Activated naive CD8-positive, alpha-beta T cell (primary cell): ENCODE measurements around the gene CREB3L4.

Experiments used
- H3K27ac Mint-ChIP-seq: one replicate; pipeline ENCODE4 v1.8.0; 2021; ENCODE audit warnings: mixed read lengths
- H3K27me3 Mint-ChIP-seq: one replicate; pipeline ENCODE4 v1.8.0; 2021; ENCODE audit warnings: mixed read lengths
- H3K36me3 Mint-ChIP-seq: one replicate; pipeline ENCODE4 v1.8.0; 2021; ENCODE audit warnings: mixed read lengths
- H3K4me1 Mint-ChIP-seq: one replicate; pipeline ENCODE4 v1.8.0; 2021; ENCODE audit warnings: low read depth, mixed read lengths
- H3K4me3 Mint-ChIP-seq: one replicate; pipeline ENCODE4 v1.8.0; 2021; ENCODE audit warnings: mild to moderate bottlenecking, mixed read lengths
- H3K9me3 Mint-ChIP-seq: one replicate; pipeline ENCODE4 v1.8.0; 2021; ENCODE audit warnings: low read depth, mixed read lengths

CREB3L4 gene

DNA sequence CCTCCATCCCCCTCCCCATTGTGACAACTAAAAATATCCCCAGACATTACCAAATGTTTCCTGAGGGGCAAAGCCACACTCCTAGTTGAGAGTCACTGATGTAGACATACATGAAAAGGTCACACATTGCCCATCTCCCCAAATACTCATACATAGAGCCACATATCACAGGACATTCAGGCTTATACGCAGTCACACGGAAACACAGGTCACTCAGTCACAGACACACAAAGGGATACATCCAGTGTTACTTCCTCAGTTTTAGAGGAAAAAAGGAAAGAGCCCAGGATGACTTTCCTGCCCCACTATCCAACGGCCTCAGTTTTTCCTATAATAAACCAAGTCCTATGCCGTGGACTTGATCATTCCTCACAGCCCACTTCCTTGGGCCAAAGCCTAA is 6.3 kb upstream of the CREB3L4 start:
- H3K4me1 Mint-ChIP-seq: peaks cover 49% of the 10 kb centered on the region
- no peaks in the 10 kb centered on the region for H3K36me3 Mint-ChIP-seq
- no peaks in the 10 kb centered on the region for H3K9me3 Mint-ChIP-seq
- H3K27ac Mint-ChIP-seq: peak overlapping the region; percentile 99
- no peaks in the 10 kb centered on the region for H3K27me3 Mint-ChIP-seq
- peak overlapping the region; percentile 98 for H3K4me3 Mint-ChIP-seq

DNA sequence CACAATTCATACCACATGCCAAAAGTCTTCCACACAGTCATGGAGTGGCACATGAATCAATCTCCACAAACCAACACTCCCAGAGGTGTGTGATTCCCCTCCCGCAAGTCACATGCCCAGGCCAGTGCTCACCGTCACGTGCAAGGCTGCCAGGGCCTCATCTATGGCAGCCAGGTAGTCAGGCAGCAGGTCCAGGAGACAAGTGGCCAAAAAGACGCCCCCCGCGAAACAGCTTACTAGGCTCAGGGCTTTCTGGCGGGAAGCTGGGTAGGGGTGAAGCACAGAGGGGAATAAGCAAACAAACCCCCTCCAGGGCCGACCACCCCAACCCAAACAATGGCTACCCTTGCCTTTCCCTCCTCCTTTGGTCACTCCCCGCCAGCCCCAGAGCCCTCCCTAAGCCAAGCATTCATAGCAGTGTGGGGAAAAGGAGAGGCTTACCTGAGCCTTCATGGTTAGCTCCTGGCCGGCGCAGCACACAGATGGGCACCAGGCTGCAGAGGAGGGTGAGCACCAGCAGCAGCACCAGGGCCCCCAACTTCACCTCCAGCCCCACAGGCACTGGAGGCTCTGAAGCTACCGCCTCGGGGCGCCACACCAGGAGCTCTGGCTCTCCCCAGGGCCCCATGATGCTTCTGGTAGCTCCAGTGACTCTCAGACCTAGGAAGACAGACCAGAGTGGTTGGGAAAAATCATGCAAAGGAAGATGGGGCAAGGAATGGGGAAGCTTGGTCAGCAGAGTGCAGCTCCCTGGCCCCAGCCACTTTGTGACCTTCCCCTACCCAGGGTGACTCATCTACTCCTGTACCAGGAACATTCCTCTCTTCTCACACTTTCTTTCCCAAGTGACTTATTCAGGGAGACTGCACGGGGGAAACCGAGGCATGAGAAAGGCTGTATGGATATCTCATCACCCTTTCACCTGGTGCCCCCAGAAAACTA is 5.3 kb upstream of the CREB3L4 start:
- Mint-ChIP-seq H3K4me3 (peak overlapping the region; percentile 98), H3K27me3 (no peaks in the 10 kb centered on the region), H3K27ac (peak overlapping the region; percentile 99), H3K36me3 (no peaks in the 10 kb centered on the region), H3K9me3 (no peaks in the 10 kb centered on the region), H3K4me1 (peaks cover 48% of the 10 kb centered on the region)

DNA sequence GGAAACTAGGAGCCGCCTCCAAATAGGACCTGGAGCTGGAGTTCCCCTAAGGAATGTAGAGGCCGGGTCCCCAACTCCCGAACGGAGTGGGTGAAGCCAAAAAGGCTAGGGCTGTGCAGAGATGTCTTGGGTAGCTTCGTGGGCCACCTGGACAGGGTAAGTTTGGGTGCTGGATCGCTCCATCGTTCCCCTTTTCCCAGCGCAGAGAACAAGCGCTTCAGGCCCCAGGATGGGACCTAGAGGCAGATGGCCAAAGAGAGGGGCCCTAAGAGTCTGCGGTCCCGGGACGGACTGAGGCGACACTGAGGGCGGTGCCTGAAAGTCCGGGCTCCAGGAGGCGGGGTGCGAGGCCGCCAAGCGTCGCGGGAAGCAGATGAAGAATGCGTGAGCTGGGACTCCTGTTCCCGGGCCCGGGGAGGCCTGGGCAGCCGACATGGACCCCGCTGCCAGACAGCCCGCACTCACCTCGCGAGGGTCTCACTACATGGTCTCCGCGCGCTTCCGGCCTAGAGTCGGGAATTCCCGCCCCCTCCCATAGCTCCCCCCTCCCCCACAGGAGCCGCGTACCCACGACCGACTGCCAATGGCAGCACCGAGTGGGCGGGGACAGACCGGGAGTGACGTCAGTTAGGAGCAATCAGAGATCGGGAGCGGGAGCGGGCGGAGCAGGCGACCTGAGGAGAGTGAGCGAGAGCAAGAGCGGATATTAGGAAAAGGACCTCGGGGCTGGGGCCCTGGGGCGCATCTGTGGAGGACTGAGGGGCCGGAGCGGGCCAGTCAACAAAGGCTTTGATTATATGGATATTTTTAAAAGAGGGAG is 4.5 kb upstream of the CREB3L4 start, which contains the start of gene SLC39A1:
Gene SLC39A1 (minus strand): TSS at position 508 of the 820 bp plus-strand sequence. CDS start 822 bp downstream, outside the sequence.
- Mint-ChIP-seq H3K36me3 (no peaks in the 10 kb centered on the region), H3K4me3 (peak within 1 kb of the TSS; percentile 98), H3K4me1 (peaks cover 55% of the 10 kb centered on the region), H3K27me3 (no peaks in the 10 kb centered on the region), H3K27ac (peak within 1 kb of the TSS; percentile 99), H3K9me3 (no peaks in the 10 kb centered on the region)

GRCh38 chr1:153963850-153964331 is 3.8 kb upstream of the CREB3L4 start:
- Mint-ChIP-seq H3K27ac (peak overlapping the region; percentile 99), H3K36me3 (no peaks in the 10 kb centered on the region), H3K4me3 (peak overlapping the region; percentile 98), H3K9me3 (no peaks in the 10 kb centered on the region), H3K27me3 (no peaks in the 10 kb centered on the region), H3K4me1 (peaks cover 53% of the 10 kb centered on the region)

DNA sequence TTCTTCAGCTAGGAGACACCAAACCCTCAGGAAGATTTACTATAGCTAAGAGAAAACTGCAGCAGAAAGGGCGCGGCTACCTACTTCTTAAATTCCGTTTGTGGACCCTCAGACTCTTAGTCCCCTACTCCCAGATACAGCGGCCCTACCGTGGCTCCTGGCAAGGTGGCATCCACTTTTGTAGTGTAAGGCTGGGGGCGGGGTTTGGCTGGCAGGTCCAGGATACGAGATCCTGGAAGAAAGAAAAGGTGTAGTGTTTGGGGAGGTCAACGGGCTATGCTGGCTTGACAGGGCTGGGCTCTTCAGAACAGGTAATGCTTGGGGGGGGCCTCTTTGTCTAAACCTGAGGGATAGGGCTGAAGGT is 280 bp downstream of the CREB3L4 start:
- peak overlapping the region; percentile 91 for H3K27ac Mint-ChIP-seq
- H3K27me3 Mint-ChIP-seq: no peaks in the 10 kb centered on the region
- peaks cover 45% of the 10 kb centered on the region for H3K4me1 Mint-ChIP-seq
- H3K9me3 Mint-ChIP-seq: no peaks in the 10 kb centered on the region
- no peaks in the 10 kb centered on the region for H3K36me3 Mint-ChIP-seq
- peak overlapping the region; percentile 90 for H3K4me3 Mint-ChIP-seq

DNA sequence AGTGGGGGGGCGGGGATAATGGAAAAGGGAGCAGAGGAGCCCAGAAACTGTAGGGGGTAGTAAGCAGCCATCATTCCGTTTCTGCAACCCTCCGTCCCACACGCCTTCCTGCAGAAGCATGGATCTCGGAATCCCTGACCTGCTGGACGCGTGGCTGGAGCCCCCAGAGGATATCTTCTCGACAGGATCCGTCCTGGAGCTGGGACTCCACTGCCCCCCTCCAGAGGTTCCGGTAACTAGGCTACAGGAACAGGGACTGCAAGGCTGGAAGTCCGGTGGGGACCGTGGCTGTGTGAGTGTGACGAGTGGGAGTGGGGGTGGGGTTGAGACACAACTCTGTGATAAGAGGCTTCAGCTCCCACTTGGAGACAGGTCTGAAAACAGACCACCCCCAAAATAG is 706 bp downstream of the CREB3L4 start:
- Mint-ChIP-seq H3K27me3 (no peaks in the 10 kb centered on the region), H3K9me3 (no peaks in the 10 kb centered on the region), H3K4me1 (peaks cover 48% of the 10 kb centered on the region), H3K36me3 (no peaks in the 10 kb centered on the region), H3K27ac (peak overlapping the region; percentile 91), H3K4me3 (no peak overlapping the region)

- Mint-ChIP-seq H3K4me3 (peak overlapping the region; percentile 10), H3K36me3 (no peaks in the 10 kb centered on the region), H3K9me3 (no peaks in the 10 kb centered on the region), H3K4me1 (peaks cover 44% of the 10 kb centered on the region), H3K27ac (peak overlapping the region; percentile 68), H3K27me3 (no peaks in the 10 kb centered on the region)
These were observed 1.3 kb downstream of the CREB3L4 start for GRCh38 chr1:153968972-153969371.

DNA sequence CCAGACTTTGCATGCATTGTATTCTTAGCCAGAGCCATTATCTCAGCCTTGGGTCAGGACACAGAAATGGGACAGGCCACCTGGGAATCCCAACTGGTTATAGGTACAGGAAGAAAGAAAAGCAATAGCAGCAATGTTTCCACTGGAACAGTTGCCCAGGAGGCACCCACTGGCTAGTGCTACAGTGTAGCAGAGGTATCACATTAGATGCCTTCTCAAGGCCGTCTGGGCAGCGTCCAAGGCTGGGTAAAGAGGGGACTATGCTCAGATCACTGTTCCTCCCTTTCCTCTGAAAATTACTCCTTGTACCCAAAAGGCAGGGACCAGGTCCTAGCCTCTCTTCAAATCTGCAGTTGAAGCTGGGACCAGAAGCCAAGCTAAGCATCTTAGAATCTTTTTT is 2.6 kb downstream of the CREB3L4 start:
- Mint-ChIP-seq H3K4me1 (peaks cover 47% of the 10 kb centered on the region), H3K27ac (no peak overlapping the region), H3K36me3 (no peaks in the 10 kb centered on the region), H3K9me3 (no peaks in the 10 kb centered on the region), H3K27me3 (no peaks in the 10 kb centered on the region), H3K4me3 (no peak overlapping the region)

DNA sequence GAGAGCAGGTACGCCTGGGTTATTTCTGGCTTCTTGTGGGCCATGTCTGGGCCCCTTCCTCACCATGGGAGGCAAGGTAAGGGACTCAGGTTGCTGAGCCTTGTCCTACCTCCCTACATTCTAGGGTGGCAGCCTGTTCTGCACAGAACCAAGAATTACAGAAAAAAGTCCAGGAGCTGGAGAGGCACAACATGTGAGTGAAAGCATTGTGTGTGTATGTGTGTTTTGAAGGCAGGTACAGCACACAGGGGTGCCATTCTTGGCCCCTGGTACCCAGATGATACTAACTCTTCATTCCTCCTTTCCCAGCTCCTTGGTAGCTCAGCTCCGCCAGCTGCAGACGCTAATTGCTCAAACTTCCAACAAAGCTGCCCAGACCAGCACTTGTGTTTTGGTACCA is 5.4 kb downstream of the CREB3L4 start:
- H3K4me3 Mint-ChIP-seq: no peak overlapping the region
- H3K27ac Mint-ChIP-seq: peak overlapping the region; percentile 58
- peaks cover 39% of the 10 kb centered on the region for H3K4me1 Mint-ChIP-seq
- peaks cover 5% of the 10 kb centered on the region for H3K36me3 Mint-ChIP-seq
- no peaks in the 10 kb centered on the region for H3K9me3 Mint-ChIP-seq
- no peaks in the 10 kb centered on the region for H3K27me3 Mint-ChIP-seq

- H3K9me3 Mint-ChIP-seq: no peaks in the 10 kb centered on the region
- H3K4me1 Mint-ChIP-seq: peaks cover 44% of the 10 kb centered on the region
- no peaks in the 10 kb centered on the region for H3K27me3 Mint-ChIP-seq
- no peak overlapping the region for H3K4me3 Mint-ChIP-seq
- peaks cover 5% of the 10 kb centered on the region for H3K36me3 Mint-ChIP-seq
- H3K27ac Mint-ChIP-seq: peak overlapping the region; percentile 71
These were observed 5.8 kb downstream of the CREB3L4 start for GRCh38 chr1:153973525-153973924.

DNA sequence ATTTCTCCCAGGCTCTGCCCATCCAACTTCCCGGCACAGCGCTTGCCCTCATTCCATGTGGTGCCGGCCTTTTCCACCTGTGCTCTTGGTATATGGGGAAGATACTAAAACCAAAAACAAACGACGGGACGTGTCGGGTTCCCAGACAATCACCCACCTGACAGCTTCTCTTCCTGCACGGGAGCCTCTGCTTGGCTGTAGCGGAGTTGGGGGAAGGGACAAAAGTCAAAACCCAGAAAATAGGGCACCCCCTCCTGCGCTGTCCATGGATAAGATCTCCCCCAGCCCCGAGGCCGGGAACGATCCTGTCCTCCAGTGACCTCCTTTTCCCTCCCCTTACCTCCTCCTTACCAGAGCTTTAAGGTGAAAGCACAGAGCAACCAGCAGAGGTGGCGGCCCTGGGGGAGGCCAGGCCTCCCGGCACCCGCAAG is 9.1 kb downstream of the CREB3L4 start:
- H3K36me3 Mint-ChIP-seq: peaks cover 5% of the 10 kb centered on the region
- H3K27ac Mint-ChIP-seq: peak overlapping the region; percentile 98
- peak overlapping the region; percentile 97 for H3K4me3 Mint-ChIP-seq
- H3K9me3 Mint-ChIP-seq: no peaks in the 10 kb centered on the region
- H3K27me3 Mint-ChIP-seq: no peaks in the 10 kb centered on the region
- peaks cover 44% of the 10 kb centered on the region for H3K4me1 Mint-ChIP-seq

- Mint-ChIP-seq H3K27me3 (no peaks in the 10 kb centered on the region), H3K4me3 (peak within 1 kb of the TSS; percentile 97), H3K4me1 (peaks cover 38% of the 10 kb centered on the region), H3K27ac (peak within 1 kb of the TSS; percentile 98), H3K36me3 (peaks cover 5% of the 10 kb centered on the region), H3K9me3 (no peaks in the 10 kb centered on the region)
These were observed 9.8 kb downstream of the CREB3L4 start, which contains the start of gene JTB for GRCh38 chr1:153977250-153978240. TSS of gene JTB (minus strand) at chr1:153977674. CDS start at chr1:153977252, 422 bp downstream.

GRCh38 chr1:153978274-153978909 is 10.7 kb downstream of the CREB3L4 start:
- peaks cover 34% of the 10 kb centered on the region for H3K4me1 Mint-ChIP-seq
- H3K36me3 Mint-ChIP-seq: peaks cover 5% of the 10 kb centered on the region
- no peaks in the 10 kb centered on the region for H3K9me3 Mint-ChIP-seq
- no peaks in the 10 kb centered on the region for H3K27me3 Mint-ChIP-seq
- peak overlapping the region; percentile 96 for H3K27ac Mint-ChIP-seq
- H3K4me3 Mint-ChIP-seq: peak overlapping the region; percentile 97
